K562 (cell line): ENCODE results near the gene SH3PXD2B. TPM values are rescaled to one million over a fixed set of nuclear protein-coding genes. Genes with fewer than 3 reads are reported as not detected.

Experiments used
- ATAC-seq: fragments of 200-7000 bp; cut with Tn5 transposase; 3 replicates; pipeline ENCODE4 v1.9.1; 2020; ENCODE audit warnings: moderate library complexity
- BruUV-seq: library from RNA; stranded (reverse); fragments of 400-500 nt; replicated peaks from 2 replicates; lab custom pipeline; 2021; lab: Mats Ljungman, UMichigan
- CTCF ChIA-PET: fragments of 300-600 bp; formaldehyde crosslinking; extraction: SDS; loops from one replicate; lab custom pipeline; 2021; ENCODE audit warnings: low intra/inter-chr PET ratio; lab: Yijun Ruan, JAX
- POLR2A ChIA-PET: fragments of 300-600, 350-650 bp; sonication (Branson Sonifier 250); formaldehyde crosslinking; extraction: SDS; loops from one replicate; lab custom pipeline; 2021; ENCODE audit warnings: antibody characterized with exemption, inconsistent platforms; lab: Yijun Ruan, JAX
- DNase-seq, 4 experiments: peaks; one replicate each; pipeline versions ENCODE4 v3.0.0 to v3.0.0-alpha.2; 2011 to 2018; ENCODE audit warnings: low spot score in 3 of 4, mixed read lengths in 3 of 4; ENCODE audit errors: extremely low read depth in 1 of 4
- FAIRE-seq: peaks from 2 replicates; lab custom pipeline; 2011; peaks lifted over from hg19 to GRCh38; lab: Jason Lieb, UNC
- H2AFZ ChIP-seq: 2 replicates; pipeline ENCODE4 v1.6.0; 2011; ENCODE audit warnings: low read depth, low read length, control low read depth, inconsistent platforms
- H3K27ac ChIP-seq: fragments of 200-600 bp; 3 replicates; pipeline ENCODE4 v1.8.0; 2011; ENCODE audit warnings: low read depth, mild to moderate bottlenecking, control low read depth, inconsistent platforms, low read length, moderate library complexity, mixed read lengths; ENCODE audit errors: extremely low read depth
- H3K27me3 ChIP-seq, 2 experiments: fragments of 300-600 bp in 1 of 2; 2 replicates in 1 of 2; 3 replicates in 1 of 2; pipeline versions ENCODE4 v1.6.0 to v1.8.0; 2011; ENCODE audit warnings: inconsistent platforms in 2 of 2, low read length in 2 of 2, mild to moderate bottlenecking in 1 of 2, mixed read lengths in 1 of 2, moderate library complexity in 1 of 2; ENCODE audit not compliant: control insufficient read depth in 2 of 2, insufficient read depth in 2 of 2
- H3K36me3 ChIP-seq: fragments of 300-600 bp; 3 replicates; pipeline ENCODE4 v1.8.0; 2011; ENCODE audit warnings: mild to moderate bottlenecking, low read length, inconsistent platforms; ENCODE audit not compliant: control insufficient read depth, insufficient read depth
- H3K4me1 ChIP-seq, 2 experiments: fragments of 200-600 bp in 1 of 2; replicated peaks in 1 of 2; 2 replicates in 1 of 2; 3 replicates in 1 of 2; pipeline versions ENCODE4 v1.5.1 to v1.8.0; 2011; ENCODE audit warnings: inconsistent platforms in 2 of 2, low read length in 2 of 2, mild to moderate bottlenecking in 1 of 2, mixed read lengths in 1 of 2, moderate library complexity in 1 of 2; ENCODE audit not compliant: control insufficient read depth in 2 of 2, insufficient read depth in 2 of 2
- H3K4me2 ChIP-seq: 2 replicates; pipeline ENCODE4 v1.6.1; 2011; ENCODE audit warnings: low read length, control low read depth, inconsistent platforms, mixed read lengths; ENCODE audit not compliant: insufficient read depth
- H3K4me3 ChIP-seq: fragments of 200-600 bp; sonication (generic), shearing (Covaris generic); 2 replicates; pipeline ENCODE4 v1.5.1; 2016; ENCODE audit warnings: control low read depth, inconsistent platforms
- H3K79me2 ChIP-seq: fragments of 200-600 bp; 3 replicates; pipeline ENCODE4 v1.8.0; 2011; ENCODE audit warnings: low read length, inconsistent platforms; ENCODE audit not compliant: control insufficient read depth, insufficient read depth
- H3K9ac ChIP-seq, 2 experiments: 2 replicates each; pipeline versions ENCODE4 v1.6.0 to v1.6.1; 2011; ENCODE audit warnings: low read depth in 2 of 2, low read length in 2 of 2, control low read depth in 1 of 2, inconsistent platforms in 1 of 2, mild to moderate bottlenecking in 1 of 2, mixed read lengths in 1 of 2; ENCODE audit not compliant: insufficient read depth in 1 of 2
- H3K9me1 ChIP-seq: one replicate; pipeline ENCODE4 v1.6.0; 2011; ENCODE audit warnings: inconsistent platforms, mild to moderate bottlenecking, low read length, moderate library complexity; ENCODE audit not compliant: control insufficient read depth, insufficient read depth
- H3K9me3 ChIP-seq: replicated peaks from 2 replicates; pipeline ENCODE4 v1.5.1; 2011; ENCODE audit warnings: low read depth, low read length, inconsistent platforms; ENCODE audit not compliant: control insufficient read depth, insufficient read depth
- H4K20me1 ChIP-seq: replicated peaks from 2 replicates; pipeline ENCODE4 v1.6.1; 2011; ENCODE audit warnings: low read length, inconsistent platforms, mixed read lengths; ENCODE audit not compliant: control insufficient read depth, insufficient read depth
- ATF1 ChIP-seq, 2 experiments: fragments of 450-650 bp in 1 of 2; IDR thresholded peaks; 2 replicates each; pipeline ENCODE4 v1.6.1; 2016; ENCODE audit warnings: missing compliant biosample characterization in 1 of 2, missing genetic modification characterization in 1 of 2
- HNRNPH1 ChIP-seq: fragments of 200-400 bp; formaldehyde crosslinking; optimal IDR thresholded peaks from 2 replicates; pipeline ENCODE3; 2017; ENCODE audit warnings: low read depth, mild to moderate bottlenecking, low read length, moderate library complexity
- IRF2 ChIP-seq: sonication (generic); formaldehyde crosslinking; IDR thresholded peaks from 2 replicates; pipeline ENCODE4 v1.8.1; 2022; ENCODE audit warnings: mild to moderate bottlenecking, missing genetic modification reagents
- KDM5B ChIP-seq: fragments of 200-600 bp; sonication (generic); IDR thresholded peaks from 2 replicates; pipeline ENCODE4 v1.6.1; 2012; ENCODE audit warnings: low read depth, mild to moderate bottlenecking, moderate library complexity, low read length, control low read depth, inconsistent platforms; ENCODE audit not compliant: insufficient replicate concordance
- NRF1 ChIP-seq, 2 experiments: fragments of 450-650 bp; IDR thresholded peaks in 1 of 2; conservative IDR thresholded peaks in 1 of 2; 2 replicates each; pipeline ENCODE4 v1.6.1; 2014; ENCODE audit warnings: mild to moderate bottlenecking in 2 of 2
- PML ChIP-seq: IDR thresholded peaks from 2 replicates; pipeline ENCODE4 v1.6.1; 2012; ENCODE audit warnings: low read length, inconsistent platforms
- SAFB ChIP-seq: fragments of 200-400 bp; formaldehyde crosslinking; IDR thresholded peaks from 2 replicates; pipeline ENCODE4 v1.6.1; 2017; ENCODE audit warnings: low read depth, low read length, borderline replicate concordance
- SREBF1 ChIP-seq: fragments of 150-350 bp; IDR thresholded peaks from 2 replicates; pipeline ENCODE4 v1.6.1; 2014; ENCODE audit warnings: antibody characterized with exemption, low read depth, low read length, borderline replicate concordance
- ZNF263 ChIP-seq: sonication (generic); formaldehyde crosslinking; IDR thresholded peaks from 2 replicates; pipeline ENCODE4 v1.8.0; 2022; ENCODE audit warnings: mild to moderate bottlenecking, missing genetic modification reagents, borderline replicate concordance
- ZNF354B ChIP-seq: fragments of 250-450 bp; sonication (Bioruptor Pico); IDR thresholded peaks from 2 replicates; pipeline ENCODE4 v1.4.0; 2020
- ZNF778 ChIP-seq: fragments of 450-650 bp; formaldehyde crosslinking; IDR thresholded peaks from 2 replicates; pipeline ENCODE4 v1.4.0; 2020; ENCODE audit warnings: mild to moderate bottlenecking, moderate library complexity
- WGBS: fragments of 100-300 bp; shearing (Covaris generic); methylation state at CpG from one replicate; pipeline ENCODE4 v1.1.6; 2016; ENCODE audit warnings: low coverage, mixed read lengths; ENCODE audit not compliant: insufficient coverage; ENCODE audit errors: missing lambda C conversion rate; 5-methylcytosine and 5-hydroxymethylcytosine counted together
- in situ Hi-C: fragments of 300-500 bp; cut with MboI; formaldehyde crosslinking; loops from 4 replicates; pipeline ENCODE4 v1.15.0; 2018; ENCODE audit warnings: inconsistent platforms, mixed read lengths
- intact Hi-C: fragments of 100-400 bp; cut with micrococcal nuclease; formaldehyde crosslinking; loops from 2 replicates; pipeline ENCODE4 v1.14.2; 2022
- polyA plus RNA-seq, 8 experiments: library from polyadenylated mRNA; depleted of rRNA in 4 of 8; stranded (reverse) in 5 of 8; unstranded in 3 of 8; fragments of >200 nt; fragmentation: Nextera tagmentation in 2 of 8; fragmentation: Illumina TruSeq in 1 of 8; extraction: Ambion mirVana in 2 of 8; extraction: Trizol in 1 of 8; gene quantifications; 2 replicates each; pipeline versions ENCODE4 v1.2.1 to v1.2.3, GENCODE V29; 2011 to 2014; ENCODE audit warnings: inconsistent platforms in 1 of 8, missing spikeins in 1 of 8
- total RNA-seq, 7 experiments: library from RNA; depleted of rRNA in 6 of 7; stranded (reverse); fragments of >200 nt in 6 of 7; fragmentation: Illumina TruSeq in 2 of 7; extraction: Trizol in 2 of 7; gene quantifications; 2 replicates each; pipeline versions ENCODE4 v1.2.1 to v1.2.3, GENCODE V29; 2011 to 2021; ENCODE audit warnings: low replicate concordance in 1 of 7
- TF ChIP-seq, protein P1 (sequence below): fragments of 450-650 bp; IDR thresholded peaks from 2 replicates; pipeline ENCODE4 v1.7.1; 2018; ENCODE audit warnings: mild to moderate bottlenecking, low read depth; ENCODE audit not compliant: partially characterized antibody
- TF ChIP-seq, protein P2 (sequence below): sonication (generic); formaldehyde crosslinking; IDR thresholded peaks from 2 replicates; pipeline ENCODE4 v1.8.0; 2023; ENCODE audit warnings: missing genetic modification reagents, mild to moderate bottlenecking, borderline replicate concordance
- TF ChIP-seq, protein P3 (sequence below), 2 experiments: fragments of 450-650 bp; IDR thresholded peaks; 2 replicates each; pipeline ENCODE4 v1.6.1; 2016

The SH3PXD2B gene
- total and polyA plus RNA-seq, 9 of the 15 experiments (the other 6 are each of a cell fraction or from before 2014, with no cell fraction given) = 0.04 to 0.66 (median 0.19) TPM

DNA sequence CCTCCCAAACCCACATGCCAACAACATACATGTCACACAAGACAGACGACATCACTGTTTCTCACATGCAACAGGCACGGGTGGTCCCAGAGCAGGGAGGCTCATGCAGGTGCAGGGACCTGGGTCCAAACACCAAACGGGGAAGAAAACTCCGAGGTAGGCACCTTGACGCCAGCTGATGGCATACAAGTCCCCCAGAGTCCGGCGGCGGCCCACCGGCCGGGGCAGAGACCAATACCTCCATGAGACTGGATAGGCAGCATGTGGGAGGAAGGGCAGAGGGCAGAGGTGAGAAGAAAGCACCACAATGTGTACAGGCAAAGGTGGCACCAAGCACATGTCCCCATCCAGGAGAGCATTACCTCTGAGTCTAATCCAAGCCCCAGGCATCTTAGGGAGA lies 97.8 kb downstream of the SH3PXD2B start:
- H3K9me3 ChIP-seq = no peaks in the 10 kb centered on the region
- H3K9me1 ChIP-seq = no peaks in the 10 kb centered on the region
- no peak for FAIRE-seq
- no peaks in the 10 kb centered on the region for H3K79me2 ChIP-seq
- no peak overlapping the region for H2AFZ ChIP-seq
- intact Hi-C loops (no loop called here), in situ Hi-C loops (no loop called here)
- ChIA-PET CTCF (no interaction called here), POLR2A (no interaction called here)
- H3K27me3 ChIP-seq = peaks cover 23 to 57% of the 10 kb centered on the region in 2 experiments
- H4K20me1 ChIP-seq = no peaks in the 10 kb centered on the region
- H3K4me2 ChIP-seq = no peak overlapping the region
- no peak overlapping the region for H3K4me3 ChIP-seq
- no TSS peak for BruUV-seq
- WGBS = 9% methylated on average over 10 of the region's 10 CpGs
- no peaks in the 10 kb centered on the region for H3K36me3 ChIP-seq
- no peak for ATAC-seq
- no peak overlapping the region for H3K27ac ChIP-seq
- no peak for DNase-seq
- H3K4me1 ChIP-seq = no peaks in the 10 kb centered on the region; a peak in 1 of 5 replicates
- no peak overlapping the region for H3K9ac ChIP-seq
- TF ChIP-seq ZNF778 (CRISPR knock-in tag) (no peak), HNRNPH1 (no peak), ZNF263 (CRISPR knock-in tag) (no peak), SREBF1 (no peak), NRF1 (conservative IDR thresholded peaks at IDR 0.05 in 1 of 2, IDR thresholded peaks at IDR 0.05 in 1 of 2) (no peak), PML (no peak), SAFB (no peak), IRF2 (CRISPR knock-in tag) (no peak), ZNF354B (CRISPR knock-in tag) (no peak), ATF1 (CRISPR knock-in tag; IDR thresholded peaks at IDR 0.05) (no peak), ATF1 (tag; IDR thresholded peaks at IDR 0.05) (no peak), KDM5B (no peak)
- TF ChIP-seq, protein P1, sequence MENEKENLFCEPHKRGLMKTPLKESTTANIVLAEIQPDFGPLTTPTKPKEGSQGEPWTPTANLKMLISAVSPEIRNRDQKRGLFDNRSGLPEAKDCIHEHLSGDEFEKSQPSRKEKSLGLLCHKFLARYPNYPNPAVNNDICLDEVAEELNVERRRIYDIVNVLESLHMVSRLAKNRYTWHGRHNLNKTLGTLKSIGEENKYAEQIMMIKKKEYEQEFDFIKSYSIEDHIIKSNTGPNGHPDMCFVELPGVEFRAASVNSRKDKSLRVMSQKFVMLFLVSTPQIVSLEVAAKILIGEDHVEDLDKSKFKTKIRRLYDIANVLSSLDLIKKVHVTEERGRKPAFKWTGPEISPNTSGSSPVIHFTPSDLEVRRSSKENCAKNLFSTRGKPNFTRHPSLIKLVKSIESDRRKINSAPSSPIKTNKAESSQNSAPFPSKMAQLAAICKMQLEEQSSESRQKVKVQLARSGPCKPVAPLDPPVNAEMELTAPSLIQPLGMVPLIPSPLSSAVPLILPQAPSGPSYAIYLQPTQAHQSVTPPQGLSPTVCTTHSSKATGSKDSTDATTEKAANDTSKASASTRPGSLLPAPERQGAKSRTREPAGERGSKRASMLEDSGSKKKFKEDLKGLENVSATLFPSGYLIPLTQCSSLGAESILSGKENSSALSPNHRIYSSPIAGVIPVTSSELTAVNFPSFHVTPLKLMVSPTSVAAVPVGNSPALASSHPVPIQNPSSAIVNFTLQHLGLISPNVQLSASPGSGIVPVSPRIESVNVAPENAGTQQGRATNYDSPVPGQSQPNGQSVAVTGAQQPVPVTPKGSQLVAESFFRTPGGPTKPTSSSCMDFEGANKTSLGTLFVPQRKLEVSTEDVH = no peak
- TF ChIP-seq, protein P2, sequence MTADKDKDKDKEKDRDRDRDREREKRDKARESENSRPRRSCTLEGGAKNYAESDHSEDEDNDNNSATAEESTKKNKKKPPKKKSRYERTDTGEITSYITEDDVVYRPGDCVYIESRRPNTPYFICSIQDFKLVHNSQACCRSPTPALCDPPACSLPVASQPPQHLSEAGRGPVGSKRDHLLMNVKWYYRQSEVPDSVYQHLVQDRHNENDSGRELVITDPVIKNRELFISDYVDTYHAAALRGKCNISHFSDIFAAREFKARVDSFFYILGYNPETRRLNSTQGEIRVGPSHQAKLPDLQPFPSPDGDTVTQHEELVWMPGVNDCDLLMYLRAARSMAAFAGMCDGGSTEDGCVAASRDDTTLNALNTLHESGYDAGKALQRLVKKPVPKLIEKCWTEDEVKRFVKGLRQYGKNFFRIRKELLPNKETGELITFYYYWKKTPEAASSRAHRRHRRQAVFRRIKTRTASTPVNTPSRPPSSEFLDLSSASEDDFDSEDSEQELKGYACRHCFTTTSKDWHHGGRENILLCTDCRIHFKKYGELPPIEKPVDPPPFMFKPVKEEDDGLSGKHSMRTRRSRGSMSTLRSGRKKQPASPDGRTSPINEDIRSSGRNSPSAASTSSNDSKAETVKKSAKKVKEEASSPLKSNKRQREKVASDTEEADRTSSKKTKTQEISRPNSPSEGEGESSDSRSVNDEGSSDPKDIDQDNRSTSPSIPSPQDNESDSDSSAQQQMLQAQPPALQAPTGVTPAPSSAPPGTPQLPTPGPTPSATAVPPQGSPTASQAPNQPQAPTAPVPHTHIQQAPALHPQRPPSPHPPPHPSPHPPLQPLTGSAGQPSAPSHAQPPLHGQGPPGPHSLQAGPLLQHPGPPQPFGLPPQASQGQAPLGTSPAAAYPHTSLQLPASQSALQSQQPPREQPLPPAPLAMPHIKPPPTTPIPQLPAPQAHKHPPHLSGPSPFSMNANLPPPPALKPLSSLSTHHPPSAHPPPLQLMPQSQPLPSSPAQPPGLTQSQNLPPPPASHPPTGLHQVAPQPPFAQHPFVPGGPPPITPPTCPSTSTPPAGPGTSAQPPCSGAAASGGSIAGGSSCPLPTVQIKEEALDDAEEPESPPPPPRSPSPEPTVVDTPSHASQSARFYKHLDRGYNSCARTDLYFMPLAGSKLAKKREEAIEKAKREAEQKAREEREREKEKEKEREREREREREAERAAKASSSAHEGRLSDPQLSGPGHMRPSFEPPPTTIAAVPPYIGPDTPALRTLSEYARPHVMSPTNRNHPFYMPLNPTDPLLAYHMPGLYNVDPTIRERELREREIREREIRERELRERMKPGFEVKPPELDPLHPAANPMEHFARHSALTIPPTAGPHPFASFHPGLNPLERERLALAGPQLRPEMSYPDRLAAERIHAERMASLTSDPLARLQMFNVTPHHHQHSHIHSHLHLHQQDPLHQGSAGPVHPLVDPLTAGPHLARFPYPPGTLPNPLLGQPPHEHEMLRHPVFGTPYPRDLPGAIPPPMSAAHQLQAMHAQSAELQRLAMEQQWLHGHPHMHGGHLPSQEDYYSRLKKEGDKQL = no peak
- TF ChIP-seq, protein P3, sequence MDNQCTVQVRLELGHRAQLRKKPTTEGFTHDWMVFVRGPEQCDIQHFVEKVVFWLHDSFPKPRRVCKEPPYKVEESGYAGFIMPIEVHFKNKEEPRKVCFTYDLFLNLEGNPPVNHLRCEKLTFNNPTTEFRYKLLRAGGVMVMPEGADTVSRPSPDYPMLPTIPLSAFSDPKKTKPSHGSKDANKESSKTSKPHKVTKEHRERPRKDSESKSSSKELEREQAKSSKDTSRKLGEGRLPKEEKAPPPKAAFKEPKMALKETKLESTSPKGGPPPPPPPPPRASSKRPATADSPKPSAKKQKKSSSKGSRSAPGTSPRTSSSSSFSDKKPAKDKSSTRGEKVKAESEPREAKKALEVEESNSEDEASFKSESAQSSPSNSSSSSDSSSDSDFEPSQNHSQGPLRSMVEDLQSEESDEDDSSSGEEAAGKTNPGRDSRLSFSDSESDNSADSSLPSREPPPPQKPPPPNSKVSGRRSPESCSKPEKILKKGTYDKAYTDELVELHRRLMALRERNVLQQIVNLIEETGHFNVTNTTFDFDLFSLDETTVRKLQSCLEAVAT (IDR thresholded peaks at IDR 0.05) = no peak
